ENCODE data around the gene CCDC172. TPM values are rescaled to one million over a fixed set of nuclear protein-coding genes. Genes with fewer than 3 reads are reported as not detected.

CCDC172 gene
- not detected in 2 replicates for total RNA-seq
- long read RNA-seq, result 0 reads

- Mint-ChIP-seq H3K4me3 (no peak within 1 kb of the TSS), H3K9me3 (no peaks in the 10 kb centered on the region), H3K27me3 (ENCODE audit: low read depth) (peaks cover 5% of the 10 kb centered on the region), H3K4me1 (peaks cover 9% of the 10 kb centered on the region), H3K27ac (ENCODE audit: unreplicated experiment) (no peak within 1 kb of the TSS), H3K36me3 (ENCODE audit: low read depth) (no peaks in the 10 kb centered on the region)
- DNase-seq (ENCODE audit: low read depth, low spot score), result no peak
- no peak for TF ChIP-seq CTCF (conservative IDR thresholded peaks at IDR 0.05)
Measured at GRCh38 chr10:116324227-116324950, at the start of gene CCDC172. Gene CCDC172 (plus strand): TSS chr10:116324448. CDS start chr10:116325012, 564 bp downstream.

- H3K27me3 Mint-ChIP-seq (ENCODE audit: low read depth), result peaks cover 21% of the 10 kb centered on the region
- H3K36me3 Mint-ChIP-seq (ENCODE audit: low read depth), result peaks cover 4% of the 10 kb centered on the region
Measured at GRCh38 chr10:116276981-116277380, 47.3 kb upstream of the CCDC172 start.

GRCh38 chr10:116278846-116279245 is 45.4 kb upstream of the CCDC172 start:
- Mint-ChIP-seq H3K27me3 (ENCODE audit: low read depth) (peaks cover 11% of the 10 kb centered on the region), H3K36me3 (ENCODE audit: low read depth) (peaks cover 4% of the 10 kb centered on the region), H3K9me3 (no peaks in the 10 kb centered on the region), H3K4me1 (peaks cover 50% of the 10 kb centered on the region), H3K27ac (ENCODE audit: unreplicated experiment) (peak overlapping the region; percentile 85), H3K4me3 (peak overlapping the region; percentile 58)
- DNase-seq (ENCODE audit: low read depth, low spot score), result peak; percentile 14
- TF ChIP-seq CTCF (conservative IDR thresholded peaks at IDR 0.05), result no peak

More at GRCh38 chr10:116276981-116277380, 47.3 kb upstream of the CCDC172 start:
- H3K4me1 Mint-ChIP-seq, result peaks cover 50% of the 10 kb centered on the region
- no peak for DNase-seq (ENCODE audit: low read depth, low spot score)
- H3K4me3 Mint-ChIP-seq, result peak overlapping the region; percentile 29
- H3K27ac Mint-ChIP-seq (ENCODE audit: unreplicated experiment), result no peak overlapping the region
- TF ChIP-seq CTCF (conservative IDR thresholded peaks at IDR 0.05), result no peak
- no peaks in the 10 kb centered on the region for H3K9me3 Mint-ChIP-seq

- peaks cover 43% of the 10 kb centered on the region for H3K4me1 Mint-ChIP-seq
- no peaks in the 10 kb centered on the region for H3K9me3 Mint-ChIP-seq
- no peak overlapping the region for H3K4me3 Mint-ChIP-seq
- TF ChIP-seq CTCF (conservative IDR thresholded peaks at IDR 0.05), result no peak
- no peak overlapping the region for H3K27ac Mint-ChIP-seq (ENCODE audit: unreplicated experiment)
- no peak for DNase-seq (ENCODE audit: low read depth, low spot score)
- H3K27me3 Mint-ChIP-seq (ENCODE audit: low read depth), result no peaks in the 10 kb centered on the region
- H3K36me3 Mint-ChIP-seq (ENCODE audit: low read depth), result peaks cover 4% of the 10 kb centered on the region
Measured at GRCh38 chr10:116281775-116282174, 42.5 kb upstream of the CCDC172 start.

- Mint-ChIP-seq H3K9me3 (peaks cover 4% of the 10 kb centered on the region), H3K4me1 (peaks cover 25% of the 10 kb centered on the region), H3K27me3 (ENCODE audit: low read depth) (peaks cover 4% of the 10 kb centered on the region), H3K36me3 (ENCODE audit: low read depth) (no peaks in the 10 kb centered on the region), H3K27ac (ENCODE audit: unreplicated experiment) (no peak overlapping the region), H3K4me3 (no peak overlapping the region)
- DNase-seq (ENCODE audit: low read depth, low spot score), result no peak
- no peak for TF ChIP-seq CTCF (conservative IDR thresholded peaks at IDR 0.05)
Measured at GRCh38 chr10:116286626-116287200, 37.5 kb upstream of the CCDC172 start.
